IPS DF 6.9 (cell line): Measurements from ENCODE around the gene PIH1D1.

ENCODE experiments used
- DNase-seq: peaks from one replicate; pipeline ENCODE4 v3.0.0-alpha.2; 2013; ENCODE audit warnings: low read depth, low spot score
- H3K27ac ChIP-seq: one replicate; pipeline ENCODE4 v1.5.1; 2013; ENCODE audit warnings: low read length, control low read depth
- H3K27me3 ChIP-seq: 2 replicates; pipeline ENCODE4 v1.6.1; 2013; ENCODE audit warnings: mild to moderate bottlenecking, low read length; ENCODE audit not compliant: control insufficient read depth, insufficient read depth
- H3K36me3 ChIP-seq: 2 replicates; pipeline ENCODE4 v1.6.1; 2013; ENCODE audit warnings: low read length; ENCODE audit not compliant: control insufficient read depth, insufficient read depth
- H3K4me1 ChIP-seq: 2 replicates; pipeline ENCODE4 v1.6.1; 2013; ENCODE audit warnings: low read length; ENCODE audit not compliant: control insufficient read depth, insufficient read depth
- H3K4me3 ChIP-seq: 2 replicates; pipeline ENCODE4 v1.5.1; 2013; ENCODE audit warnings: mild to moderate bottlenecking, low read length
- H3K9me3 ChIP-seq: 2 replicates; pipeline ENCODE4 v1.6.1; 2013; ENCODE audit warnings: low read length, inconsistent platforms; ENCODE audit not compliant: control insufficient read depth, insufficient read depth
- whole genome bisulfite sequencing: extraction: QIAGEN DNeasy Blood & Tissue Kit; methylation state at CpG from one replicate; pipeline ENCODE4 v1.1.7; 2013; ENCODE audit warnings: mixed read lengths, missing lambda C conversion rate; ENCODE audit not compliant: insufficient read length, insufficient coverage; 5-methylcytosine and 5-hydroxymethylcytosine counted together

The PIH1D1 gene

GRCh38 chr19:49400029-49400428 lies 51.6 kb downstream of the PIH1D1 start:
- DNase-seq: no peak
- Histone ChIP-seq H3K27me3 (no peaks in the 10 kb centered on the region), H3K4me1 (peaks cover 10% of the 10 kb centered on the region), H3K27ac (no peak overlapping the region), H3K36me3 (no peaks in the 10 kb centered on the region), H3K4me3 (no peak overlapping the region), H3K9me3 (no peaks in the 10 kb centered on the region)
- no CpG with 5 or more reads among the region's 6 CpGs for WGBS

DNA sequence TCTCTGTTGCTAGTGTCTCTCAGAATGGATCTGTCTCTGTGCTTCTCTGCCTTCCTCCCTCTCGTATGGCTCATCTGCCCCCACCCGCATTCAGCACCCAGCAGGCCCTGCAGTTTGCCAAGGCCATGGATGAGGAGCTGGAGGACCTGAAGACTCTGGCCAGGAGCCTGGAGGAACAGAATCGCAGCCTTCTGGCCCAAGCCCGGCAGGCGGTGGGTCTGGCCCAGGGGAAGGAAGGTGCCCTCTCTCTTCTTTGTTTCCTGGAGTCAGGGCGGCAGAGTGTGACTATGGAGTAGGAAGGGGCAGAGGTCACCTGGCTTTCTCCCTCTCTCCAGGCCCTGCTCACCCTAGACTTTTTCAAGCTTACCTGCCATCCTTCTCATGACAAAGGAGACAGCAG lies 52.7 kb downstream of the PIH1D1 start:
- DNase-seq: no peak
- WGBS: no CpG with 5 or more reads among the region's 6 CpGs
- Histone ChIP-seq H3K27ac (no peak overlapping the region), H3K27me3 (no peaks in the 10 kb centered on the region), H3K9me3 (no peaks in the 10 kb centered on the region), H3K4me3 (no peak overlapping the region), H3K36me3 (no peaks in the 10 kb centered on the region), H3K4me1 (peaks cover 5% of the 10 kb centered on the region)

GRCh38 chr19:49398001-49398615 lies 53.5 kb downstream of the PIH1D1 start:
- Histone ChIP-seq H3K9me3 (no peaks in the 10 kb centered on the region), H3K4me3 (no peak overlapping the region), H3K36me3 (no peaks in the 10 kb centered on the region), H3K27ac (no peak overlapping the region), H3K27me3 (no peaks in the 10 kb centered on the region), H3K4me1 (peaks cover 3% of the 10 kb centered on the region)
- WGBS: no CpG with 5 or more reads among the region's 11 CpGs
- DNase-seq: no peak

GRCh38 chr19:49396738-49397505 lies 54.7 kb downstream of the PIH1D1 start:
- H3K27ac ChIP-seq: no peak overlapping the region
- no peak for DNase-seq
- H3K4me3 ChIP-seq: no peak overlapping the region
- H3K36me3 ChIP-seq: no peaks in the 10 kb centered on the region
- H3K9me3 ChIP-seq: no peaks in the 10 kb centered on the region
- H3K4me1 ChIP-seq: peaks cover 3% of the 10 kb centered on the region
- no CpG with 5 or more reads among the region's 8 CpGs for WGBS
- H3K27me3 ChIP-seq: no peaks in the 10 kb centered on the region
